Measurements from ENCODE around the gene ZNF524. TPM values are rescaled to one million over a fixed set of nuclear protein-coding genes. Genes with fewer than 3 reads are reported as not detected.

ZNF524 gene
- total and polyA plus RNA-seq, 7 experiments from 2014 or later, result 13.3 to 50.5 (median 29.4) TPM

DNA sequence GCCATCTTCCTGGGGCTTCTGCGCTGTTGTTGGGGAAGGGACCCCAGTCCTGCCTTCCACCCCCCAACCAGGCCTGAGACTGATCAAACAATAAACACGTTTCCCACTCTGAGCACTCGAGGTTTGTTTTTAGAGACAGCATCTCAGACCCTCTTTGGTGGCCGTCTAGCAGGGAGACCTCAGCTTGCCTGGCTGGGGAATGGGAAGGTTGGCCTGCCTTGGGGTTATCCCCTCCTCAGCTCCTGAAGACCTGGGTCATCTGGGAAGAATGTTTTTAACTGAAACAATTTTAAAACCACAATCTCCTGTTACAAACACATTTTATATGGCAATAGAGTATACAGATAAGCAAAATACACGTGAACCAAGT is 45.4 kb downstream of the ZNF524 start:
- ChIA-PET CTCF (interaction anchor here (0.6 to 0.7 kb wide), 2 partner anchors 13 to 28 kb away, joined by 3 read pairs; no protein-coding TSS in a partner anchor), POLR2A (interaction anchor here (0.6 to 9.2 kb wide), 3 partner anchors 9 to 187 kb away, joined by 4 to 154 read pairs (median 4); no protein-coding TSS in a partner anchor)
- no peaks in the 10 kb centered on the region for H3K9me3 ChIP-seq (ENCODE audit: control insufficient read depth in 2 of 3, low read length in 3 of 3)
- no peak overlapping the region for H3K27ac ChIP-seq (ENCODE audit: low read depth, low read length)
- peaks cover 22 to 23% of the 10 kb centered on the region in 2 donors for H3K4me1 ChIP-seq (ENCODE audit: control insufficient read depth in 2 of 2, insufficient read depth in 2 of 2, low read length in 2 of 2)
- H3K36me3 ChIP-seq (ENCODE audit: control insufficient read depth in 2 of 3, insufficient read depth in 3 of 3, low read length in 3 of 3), result peaks cover 0 to 14% (median 0%) of the 10 kb centered on the region in 3 experiments
- Mint-ChIP-seq H3K27me3 (no peaks in the 10 kb centered on the region), H3K36me3 (peaks cover 0 to 15% (median 0%) of the 10 kb centered on the region in 5 donors), H3K4me1 (peaks cover 25 to 66% (median 54%) of the 10 kb centered on the region in 7 donors), H3K4me3 (peak overlapping the region; percentile 37 to 97 (median 59)), H3K27ac (peak overlapping the region in 4 of 9 donors; percentile 51 to 91 (median 60)), H3K9me3 (no peaks in the 10 kb centered on the region)
- no peaks in the 10 kb centered on the region for H3K27me3 ChIP-seq (ENCODE audit: control insufficient read depth in 2 of 2, insufficient read depth in 2 of 2, low read length in 2 of 2)
- ATAC-seq (no peak), DNase-seq (no peak)
- intact Hi-C loops (cut with micrococcal nuclease), result no loop called here
- no peak overlapping the region for H3K4me3 ChIP-seq (ENCODE audit: low read length)

GRCh38 chr19:55646889-55647731 is 47.0 kb downstream of the ZNF524 start:
- intact Hi-C loops (cut with micrococcal nuclease), result no loop called here

GRCh38 chr19:55647732-55648584 is 47.9 kb downstream of the ZNF524 start, which contains the start of gene CCDC106:
Gene CCDC106, plus strand, starts transcription at chr19:55648212. Its CDS starts 835 bp downstream, at chr19:55649047.
- peak within 1 kb of the TSS; percentile 75 for H3K4me3 ChIP-seq (ENCODE audit: low read length)
- H3K9me3 ChIP-seq (ENCODE audit: control insufficient read depth in 2 of 3, low read length in 3 of 3), result no peaks in the 10 kb centered on the region
- ChIA-PET CTCF (interaction anchor here (1.0 to 2.7 kb wide), 5 partner anchors 8 to 15 kb away, joined by 3 to 17 read pairs (median 6); no protein-coding TSS in a partner anchor), POLR2A (interaction anchor here (0.5 to 9.2 kb wide), 6 partner anchors 8 to 1181 kb away, joined by 3 to 154 read pairs (median 3); no protein-coding TSS in a partner anchor)
- H3K4me1 Mint-ChIP-seq, result peaks cover 20 to 53% (median 40%) of the 10 kb centered on the region in 7 donors
- no peaks in the 10 kb centered on the region for H3K27me3 ChIP-seq (ENCODE audit: control insufficient read depth in 2 of 2, insufficient read depth in 2 of 2, low read length in 2 of 2)
- peak within 1 kb of the TSS; percentile 76 for H3K27ac ChIP-seq (ENCODE audit: low read depth, low read length)
- H3K9me3 Mint-ChIP-seq, result no peaks in the 10 kb centered on the region
- H3K36me3 Mint-ChIP-seq, result peaks cover 0 to 14% (median 0%) of the 10 kb centered on the region in 5 donors
- no peaks in the 10 kb centered on the region for H3K27me3 Mint-ChIP-seq
- intact Hi-C loops (cut with micrococcal nuclease), result no loop called here
- peaks cover 0 to 14% (median 0%) of the 10 kb centered on the region in 3 experiments for H3K36me3 ChIP-seq (ENCODE audit: control insufficient read depth in 2 of 3, insufficient read depth in 3 of 3, low read length in 3 of 3)
- ATAC-seq, result peak; percentile 51
- H3K27ac Mint-ChIP-seq, result peak within 1 kb of the TSS; percentile 55 to 91 (median 83)
- H3K4me1 ChIP-seq (ENCODE audit: control insufficient read depth in 2 of 2, insufficient read depth in 2 of 2, low read length in 2 of 2), result peaks cover 19 to 22% of the 10 kb centered on the region in 2 donors
- H3K4me3 Mint-ChIP-seq, result peak within 1 kb of the TSS; percentile 83 to 91 (median 89)
- peak; percentile 42 to 66 (median 61) for DNase-seq

More at GRCh38 chr19:55646889-55647731, 47.0 kb downstream of the ZNF524 start:
- DNase-seq (no peak), ATAC-seq (no peak)
- H3K4me3 ChIP-seq (ENCODE audit: low read length), result peak overlapping the region; percentile 75
- H3K9me3 ChIP-seq (ENCODE audit: control insufficient read depth in 2 of 3, low read length in 3 of 3), result no peaks in the 10 kb centered on the region
- ChIA-PET POLR2A (interaction anchor here (0.5 to 9.2 kb wide), 8 partner anchors 9 to 1180 kb away, joined by 3 to 154 read pairs (median 3); partner anchors contain the start of gene FIZ1), CTCF (interaction anchor here (1.2 to 1.4 kb wide), 2 partner anchors 11 to 14 kb away, joined by 6 to 15 read pairs; no protein-coding TSS in a partner anchor)
- no peaks in the 10 kb centered on the region for H3K27me3 ChIP-seq (ENCODE audit: control insufficient read depth in 2 of 2, insufficient read depth in 2 of 2, low read length in 2 of 2)
- Mint-ChIP-seq H3K27me3 (no peaks in the 10 kb centered on the region), H3K36me3 (peaks cover 0 to 14% (median 0%) of the 10 kb centered on the region in 5 donors), H3K27ac (peak overlapping the region; percentile 11 to 90 (median 82)), H3K4me3 (peak overlapping the region; percentile 83 to 91 (median 89)), H3K9me3 (no peaks in the 10 kb centered on the region), H3K4me1 (peaks cover 22 to 57% (median 44%) of the 10 kb centered on the region in 7 donors)
- peaks cover 21 to 22% of the 10 kb centered on the region in 2 donors for H3K4me1 ChIP-seq (ENCODE audit: control insufficient read depth in 2 of 2, insufficient read depth in 2 of 2, low read length in 2 of 2)
- peaks cover 0 to 14% (median 0%) of the 10 kb centered on the region in 3 experiments for H3K36me3 ChIP-seq (ENCODE audit: control insufficient read depth in 2 of 3, insufficient read depth in 3 of 3, low read length in 3 of 3)
- H3K27ac ChIP-seq (ENCODE audit: low read depth, low read length), result peak overlapping the region; percentile 76

DNA sequence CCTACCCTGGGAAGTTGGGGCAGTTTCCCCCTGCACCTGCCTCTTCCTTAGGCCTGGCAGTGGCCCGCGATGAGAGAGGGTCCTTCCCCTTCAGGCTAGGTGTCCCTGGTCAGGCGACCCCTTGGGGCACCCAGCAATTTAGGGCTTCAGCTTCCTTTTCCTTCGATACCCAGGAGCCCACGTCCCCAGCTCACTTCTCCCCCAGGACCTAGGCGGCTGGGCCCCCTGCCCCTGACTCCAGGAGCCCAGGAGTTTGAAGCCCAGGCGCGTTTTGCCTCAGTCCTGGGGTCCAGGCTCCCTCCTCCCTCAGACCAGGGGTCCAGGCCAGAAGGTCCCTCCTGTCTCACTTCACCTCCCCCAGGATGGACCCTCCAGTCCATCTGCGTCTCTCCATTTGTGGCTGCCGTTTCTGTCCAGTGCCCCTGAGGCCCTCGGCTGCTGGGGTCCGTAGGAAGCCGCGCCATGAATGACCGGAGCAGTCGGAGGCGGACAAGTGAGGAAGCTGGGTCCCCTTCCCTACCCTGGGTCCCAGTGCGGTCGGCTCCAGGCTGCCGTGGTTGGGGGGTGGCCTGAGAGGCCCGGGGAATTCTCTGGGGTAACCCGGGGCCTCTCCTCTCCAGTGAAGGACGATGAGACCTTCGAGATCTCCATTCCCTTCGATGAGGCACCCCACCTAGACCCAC is 48.6 kb downstream of the ZNF524 start:
- Histone ChIP-seq H3K4me3 (ENCODE audit: low read length) (peak overlapping the region; percentile 75), H3K4me1 (ENCODE audit: control insufficient read depth in 2 of 2, insufficient read depth in 2 of 2, low read length in 2 of 2) (peaks cover 16 to 22% of the 10 kb centered on the region in 2 donors), H3K9me3 (ENCODE audit: control insufficient read depth in 2 of 3, low read length in 3 of 3) (no peaks in the 10 kb centered on the region), H3K27me3 (ENCODE audit: control insufficient read depth in 2 of 2, insufficient read depth in 2 of 2, low read length in 2 of 2) (no peaks in the 10 kb centered on the region), H3K36me3 (ENCODE audit: control insufficient read depth in 2 of 3, insufficient read depth in 3 of 3, low read length in 3 of 3) (peaks cover 0 to 14% (median 0%) of the 10 kb centered on the region in 3 experiments), H3K27ac (ENCODE audit: low read depth, low read length) (peak overlapping the region; percentile 76)
- ChIA-PET CTCF (interaction anchor here (1.0 to 2.7 kb wide), 3 partner anchors 9 to 16 kb away, joined by 3 to 17 read pairs (median 4); no protein-coding TSS in a partner anchor), POLR2A (interaction anchor here (0.6 to 9.2 kb wide), 2 partner anchors 13 to 187 kb away, joined by 3 to 154 read pairs; no protein-coding TSS in a partner anchor)
- Mint-ChIP-seq H3K9me3 (peaks cover 0 to 2% (median 0%) of the 10 kb centered on the region in 11 donors), H3K27me3 (peaks cover 0 to 2% (median 0%) of the 10 kb centered on the region in 5 donors), H3K36me3 (peaks cover 0 to 10% (median 0%) of the 10 kb centered on the region in 5 donors), H3K4me3 (peak overlapping the region; percentile 67 to 90 (median 78)), H3K4me1 (peaks cover 16 to 50% (median 36%) of the 10 kb centered on the region in 7 donors), H3K27ac (peak overlapping the region in 7 of 9 donors; percentile 47 to 83 (median 55))
- intact Hi-C loops (cut with micrococcal nuclease), result no loop called here
- ATAC-seq, result no peak
- DNase-seq, result no peak

DNA sequence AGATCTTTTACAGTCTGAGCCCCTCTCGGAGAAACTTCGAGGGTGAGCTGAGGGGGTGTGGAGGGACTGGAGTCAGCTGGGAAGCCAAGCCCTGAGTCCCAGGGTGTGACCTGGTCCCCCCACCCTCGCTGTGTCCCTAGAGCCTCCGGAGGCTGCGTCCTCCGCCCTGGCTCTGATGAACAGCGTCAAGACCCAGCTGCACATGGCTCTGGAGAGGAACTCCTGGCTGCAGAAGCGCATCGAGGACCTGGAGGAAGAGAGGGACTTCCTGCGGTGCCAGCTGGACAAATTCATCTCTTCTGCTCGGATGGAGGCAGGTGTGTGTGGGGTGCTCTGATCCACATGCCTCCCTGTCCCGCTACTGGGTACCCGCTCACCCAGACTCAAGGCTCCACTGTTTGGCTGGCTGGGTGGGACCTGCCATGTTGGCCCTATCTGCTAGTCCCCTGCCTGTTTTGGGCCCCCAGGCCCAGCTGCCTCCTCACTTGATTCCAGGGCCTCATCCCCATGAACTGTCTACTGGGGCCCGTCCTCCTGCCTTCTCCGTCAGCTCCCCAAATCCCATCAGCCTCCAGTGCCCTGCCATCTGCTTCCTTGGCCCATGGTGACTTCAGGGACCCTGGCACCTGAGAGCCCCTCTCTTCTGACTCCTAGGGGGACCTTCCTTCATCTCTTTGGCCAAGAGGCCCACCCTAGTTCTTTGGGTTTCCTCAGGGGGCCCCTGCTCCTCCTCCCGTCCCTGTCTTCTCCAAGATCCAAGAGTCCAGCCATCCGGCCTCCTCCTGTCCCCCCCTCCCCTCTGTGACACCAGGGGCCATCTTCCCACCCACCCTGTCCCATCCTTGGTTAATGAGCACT is 49.4 kb downstream of the ZNF524 start:
- Mint-ChIP-seq H3K4me1 (peaks cover 13 to 48% (median 29%) of the 10 kb centered on the region in 7 donors), H3K9me3 (peaks cover 0 to 9% (median 0%) of the 10 kb centered on the region in 11 donors), H3K27ac (peak overlapping the region in 7 of 9 donors; percentile 51 to 83 (median 65)), H3K36me3 (peaks cover 0 to 8% (median 0%) of the 10 kb centered on the region in 5 donors), H3K4me3 (peak overlapping the region; percentile 67 to 90 (median 80)), H3K27me3 (peaks cover 0 to 2% (median 0%) of the 10 kb centered on the region in 5 donors)
- DNase-seq (no peak), ATAC-seq (no peak)
- Histone ChIP-seq H3K4me3 (ENCODE audit: low read length) (no peak overlapping the region), H3K4me1 (ENCODE audit: control insufficient read depth in 2 of 2, insufficient read depth in 2 of 2, low read length in 2 of 2) (peaks cover 9 to 17% of the 10 kb centered on the region in 2 donors), H3K9me3 (ENCODE audit: control insufficient read depth in 2 of 3, low read length in 3 of 3) (no peaks in the 10 kb centered on the region), H3K36me3 (ENCODE audit: control insufficient read depth in 2 of 3, insufficient read depth in 3 of 3, low read length in 3 of 3) (peaks cover 0 to 12% (median 0%) of the 10 kb centered on the region in 3 experiments), H3K27ac (ENCODE audit: low read depth, low read length) (peak overlapping the region; percentile 76), H3K27me3 (ENCODE audit: control insufficient read depth in 2 of 2, insufficient read depth in 2 of 2, low read length in 2 of 2) (no peaks in the 10 kb centered on the region)
- POLR2A ChIA-PET, result interaction anchor here (1.0 to 9.2 kb wide), 2 partner anchors 7 to 14 kb away, joined by 3 to 154 read pairs; no protein-coding TSS in a partner anchor
- CTCF ChIA-PET, result interaction anchor here (1.0 to 2.7 kb wide), 2 partner anchors 10 to 17 kb away, joined by 3 to 17 read pairs; no protein-coding TSS in a partner anchor
- intact Hi-C loops (cut with micrococcal nuclease), result loop anchor here (5.0 to 10.0 kb wide), 4 partner anchors 242 to 1485 kb away; partner anchors contain the start of genes LENG9 (in 1 of the 2), UBE2S (in 1 of the 2) and ZSCAN5A (in 1 of the 2)

Data from naive thymus-derived CD4-positive, alpha-beta T cell (primary cell).